Fibroblast of lung (primary cell): ENCODE measurements around the gene SLC37A1. TPM values are rescaled to one million over a fixed set of nuclear protein-coding genes. Genes with fewer than 3 reads are reported as not detected.

Experiments used
- DNase-seq, 2 donors: peaks; one replicate each; pipeline versions ENCODE4 v3.0.0 to v3.0.0-alpha.2; 2010; ENCODE audit warnings: low read depth in 2 of 2
- H2AFZ ChIP-seq: 2 replicates; pipeline ENCODE4 v1.5.1; 2012; ENCODE audit warnings: low read length, control low read depth, inconsistent platforms
- H3K27ac ChIP-seq: 2 replicates; pipeline ENCODE4 v1.5.1; 2011; ENCODE audit warnings: low read length, control low read depth; ENCODE audit not compliant: insufficient read depth
- H3K27me3 ChIP-seq: 2 replicates; pipeline ENCODE4 v1.5.1; 2011; ENCODE audit warnings: mild to moderate bottlenecking, low read length; ENCODE audit not compliant: control insufficient read depth, insufficient read depth
- H3K36me3 ChIP-seq: 2 replicates; pipeline ENCODE4 v1.5.1; 2011; ENCODE audit warnings: low read length; ENCODE audit not compliant: control insufficient read depth, insufficient read depth
- H3K4me1 ChIP-seq: 2 replicates; pipeline ENCODE4 v1.5.1; 2011; ENCODE audit warnings: low read length; ENCODE audit not compliant: control insufficient read depth, insufficient read depth; ENCODE audit errors: extremely low read depth
- H3K4me2 ChIP-seq: 2 replicates; pipeline ENCODE4 v1.5.1; 2011; ENCODE audit warnings: low read length, control low read depth; ENCODE audit not compliant: insufficient read depth; ENCODE audit errors: extremely low read depth
- H3K4me3 ChIP-seq, 4 experiments: fragments of 200-600 bp in 1 of 4; sonication (generic) in 1 of 4; replicated peaks in 1 of 4; 2 replicates each; pipeline ENCODE4 v1.5.1; 2011 to 2016; ENCODE audit warnings: low read length in 4 of 4, low read depth in 3 of 4, mild to moderate bottlenecking in 3 of 4, control low read depth in 2 of 4, inconsistent platforms in 1 of 4, mixed read lengths in 1 of 4; ENCODE audit not compliant: insufficient read depth in 1 of 4; ENCODE audit errors: control extremely low read depth in 1 of 4
- H3K79me2 ChIP-seq: 2 replicates; pipeline ENCODE4 v1.5.1; 2012; ENCODE audit warnings: mild to moderate bottlenecking, low read length, inconsistent platforms; ENCODE audit not compliant: control insufficient read depth, insufficient read depth
- H3K9ac ChIP-seq: 2 replicates; pipeline ENCODE4 v1.5.1; 2011; ENCODE audit warnings: mild to moderate bottlenecking, low read length, control low read depth; ENCODE audit not compliant: insufficient read depth
- H3K9me3 ChIP-seq: 2 replicates; pipeline ENCODE4 v1.5.1; 2012; ENCODE audit warnings: low read depth, low read length; ENCODE audit not compliant: control insufficient read depth, insufficient read depth
- H4K20me1 ChIP-seq: 2 replicates; pipeline ENCODE4 v1.5.1; 2011; ENCODE audit warnings: low read length; ENCODE audit not compliant: control insufficient read depth, insufficient read depth; ENCODE audit errors: extremely low read depth
- EZH2 ChIP-seq: IDR thresholded peaks from 2 replicates; pipeline ENCODE4 v1.5.1; 2012; ENCODE audit warnings: low read length, control low read depth, mild to moderate bottlenecking; ENCODE audit errors: missing control alignments
- polyA plus RNA-seq, 2 donors: library from polyadenylated mRNA; depleted of rRNA in 1 of 2; stranded (reverse) in 1 of 2; unstranded in 1 of 2; fragments of >200 nt; gene quantifications; 2 replicates each; pipeline ENCODE4 v1.2.1, GENCODE V29; 2011 to 2012; ENCODE audit warnings: missing spikeins in 1 of 2
- total RNA-seq: library from RNA; depleted of rRNA; stranded (reverse); fragments of >200 nt; gene quantifications from 2 replicates; pipeline ENCODE4 v1.2.1, GENCODE V29; 2014
- TF ChIP-seq, protein P1 (sequence below), 2 donors: IDR thresholded peaks in 1 of 2; conservative IDR thresholded peaks in 1 of 2; 1 replicate in 1 of 2; 2 replicates in 1 of 2; pipeline ENCODE4 v1.5.1; 2011 to 2012; ENCODE audit warnings: low read length in 2 of 2, control low read depth in 1 of 2, inconsistent platforms in 1 of 2, low read depth in 1 of 2, mild to moderate bottlenecking in 1 of 2

The SLC37A1 gene
- total and polyA plus RNA-seq, 2 donors (not counting 1 experiment from before 2014, with no cell fraction given) = 0.42 to 6.4 TPM

DNA sequence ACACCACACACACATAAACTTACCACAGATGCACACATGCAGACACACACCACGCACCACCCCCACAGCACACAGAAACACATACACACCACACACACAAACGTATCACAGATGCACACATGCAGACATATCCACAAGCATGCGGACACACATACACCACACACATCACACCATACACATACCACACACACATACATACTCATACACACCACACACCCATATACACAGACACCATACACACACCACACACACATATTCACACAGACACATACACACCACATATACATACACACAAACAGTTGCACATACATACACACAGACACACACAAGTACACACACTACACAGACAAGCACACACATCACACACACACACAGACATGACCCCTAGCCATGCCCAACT is 102.3 kb downstream of the SLC37A1 start:
- H2AFZ ChIP-seq = no peak overlapping the region
- no peak overlapping the region for H3K9ac ChIP-seq
- DNase-seq = no peak
- peaks cover 8% of the 10 kb centered on the region for H3K27me3 ChIP-seq
- H3K36me3 ChIP-seq = no peaks in the 10 kb centered on the region
- H3K79me2 ChIP-seq = no peaks in the 10 kb centered on the region
- no peak overlapping the region for H3K4me3 ChIP-seq
- TF ChIP-seq, protein P1, sequence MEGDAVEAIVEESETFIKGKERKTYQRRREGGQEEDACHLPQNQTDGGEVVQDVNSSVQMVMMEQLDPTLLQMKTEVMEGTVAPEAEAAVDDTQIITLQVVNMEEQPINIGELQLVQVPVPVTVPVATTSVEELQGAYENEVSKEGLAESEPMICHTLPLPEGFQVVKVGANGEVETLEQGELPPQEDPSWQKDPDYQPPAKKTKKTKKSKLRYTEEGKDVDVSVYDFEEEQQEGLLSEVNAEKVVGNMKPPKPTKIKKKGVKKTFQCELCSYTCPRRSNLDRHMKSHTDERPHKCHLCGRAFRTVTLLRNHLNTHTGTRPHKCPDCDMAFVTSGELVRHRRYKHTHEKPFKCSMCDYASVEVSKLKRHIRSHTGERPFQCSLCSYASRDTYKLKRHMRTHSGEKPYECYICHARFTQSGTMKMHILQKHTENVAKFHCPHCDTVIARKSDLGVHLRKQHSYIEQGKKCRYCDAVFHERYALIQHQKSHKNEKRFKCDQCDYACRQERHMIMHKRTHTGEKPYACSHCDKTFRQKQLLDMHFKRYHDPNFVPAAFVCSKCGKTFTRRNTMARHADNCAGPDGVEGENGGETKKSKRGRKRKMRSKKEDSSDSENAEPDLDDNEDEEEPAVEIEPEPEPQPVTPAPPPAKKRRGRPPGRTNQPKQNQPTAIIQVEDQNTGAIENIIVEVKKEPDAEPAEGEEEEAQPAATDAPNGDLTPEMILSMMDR (conservative IDR thresholded peaks at IDR 0.05 in 1 of 2, IDR thresholded peaks at IDR 0.05 in 1 of 2; ENCODE audit: low read depth in 1 of 2, low read length in 2 of 2) = no peak
- no peak for TF ChIP-seq EZH2
- no peaks in the 10 kb centered on the region for H3K9me3 ChIP-seq
- H4K20me1 ChIP-seq = no peaks in the 10 kb centered on the region
- no peak overlapping the region for H3K27ac ChIP-seq
- no peaks in the 10 kb centered on the region for H3K4me1 ChIP-seq
- no peak overlapping the region for H3K4me2 ChIP-seq

DNA sequence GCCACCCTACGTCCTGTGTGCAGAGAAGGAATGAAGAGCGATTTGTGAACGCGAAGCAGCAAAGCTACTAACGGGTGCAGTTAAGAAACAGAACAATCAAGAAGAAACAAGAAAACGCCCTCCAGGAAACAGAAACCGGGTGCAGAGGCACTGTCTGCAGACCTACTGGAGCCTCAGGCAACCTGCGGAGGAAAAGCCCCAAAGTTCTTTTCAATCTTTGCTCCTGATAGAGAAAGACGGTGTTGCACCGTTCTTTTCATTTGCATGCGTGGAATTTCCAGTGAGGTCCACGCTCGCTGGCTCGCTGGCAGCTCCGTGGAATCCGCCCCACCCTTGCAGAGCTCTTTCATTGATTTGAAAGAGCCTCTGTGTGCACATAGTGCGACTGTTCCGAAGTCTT is 102.8 kb downstream of the SLC37A1 start:
- H2AFZ ChIP-seq = no peak overlapping the region
- no peak for DNase-seq
- TF ChIP-seq EZH2 = no peak
- TF ChIP-seq, protein P1 (conservative IDR thresholded peaks at IDR 0.05 in 1 of 2, IDR thresholded peaks at IDR 0.05 in 1 of 2; ENCODE audit: low read depth in 1 of 2, low read length in 2 of 2) = no peak

DNA sequence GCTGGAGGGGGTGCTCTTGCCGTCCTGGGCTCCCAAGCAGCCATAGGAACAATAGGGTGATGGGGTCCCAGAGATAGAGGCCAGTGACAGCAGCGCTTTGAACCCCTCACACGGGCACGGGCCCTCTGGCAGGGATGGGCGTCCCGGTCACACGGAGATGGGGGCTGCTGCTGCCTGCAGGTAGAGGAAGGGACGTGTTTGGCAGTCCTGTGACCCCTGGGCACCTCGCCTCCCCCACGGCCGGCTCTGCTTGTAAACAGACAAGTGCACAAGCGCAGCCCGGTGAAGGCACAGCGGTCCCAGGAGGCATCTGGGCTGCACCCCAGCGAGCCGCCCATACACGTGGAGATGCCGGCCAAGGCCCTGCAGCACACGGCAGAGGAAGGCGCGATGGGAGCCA is 103.3 kb downstream of the SLC37A1 start:
- Histone ChIP-seq H3K27me3 (peaks cover 8% of the 10 kb centered on the region), H4K20me1 (no peaks in the 10 kb centered on the region), H3K79me2 (no peaks in the 10 kb centered on the region), H3K27ac (no peak overlapping the region), H3K4me1 (no peaks in the 10 kb centered on the region), H3K9ac (no peak overlapping the region), H3K4me3 (no peak overlapping the region), H2AFZ (no peak overlapping the region), H3K4me2 (no peak overlapping the region), H3K36me3 (no peaks in the 10 kb centered on the region), H3K9me3 (no peaks in the 10 kb centered on the region)
- TF ChIP-seq, protein P1 (conservative IDR thresholded peaks at IDR 0.05 in 1 of 2, IDR thresholded peaks at IDR 0.05 in 1 of 2; ENCODE audit: low read depth in 1 of 2, low read length in 2 of 2) = no peak
- TF ChIP-seq EZH2 = no peak
- DNase-seq = no peak

More for the DNA sequence above, 102.8 kb downstream of the SLC37A1 start:
- no peaks in the 10 kb centered on the region for H3K36me3 ChIP-seq
- H3K27ac ChIP-seq = no peak overlapping the region
- H3K9ac ChIP-seq = no peak overlapping the region
- H3K4me1 ChIP-seq = no peaks in the 10 kb centered on the region
- H3K79me2 ChIP-seq = no peaks in the 10 kb centered on the region
- H4K20me1 ChIP-seq = no peaks in the 10 kb centered on the region
- H3K27me3 ChIP-seq = peaks cover 8% of the 10 kb centered on the region
- H3K9me3 ChIP-seq = no peaks in the 10 kb centered on the region
- H3K4me3 ChIP-seq = no peak overlapping the region
- H3K4me2 ChIP-seq = no peak overlapping the region
